GM19324 (cell line): ENCODE measurements around the gene C1orf94.

Experiments used
- ATAC-seq: cut with Tn5 transposase; IDR thresholded peaks from one replicate; pipeline ENCODE4 v1.9.1; 2021; ENCODE audit warnings: mild to moderate bottlenecking, moderate library complexity; ENCODE audit not compliant: unreplicated experiment, low FRiP score

The C1orf94 gene

GRCh38 chr1:34176830-34177603 is at the start of gene C1orf94:
Gene C1orf94, plus strand, starts transcription at chr1:34176907. Its CDS starts 883 bp downstream, at chr1:34177790.
- no peak for ATAC-seq

DNA sequence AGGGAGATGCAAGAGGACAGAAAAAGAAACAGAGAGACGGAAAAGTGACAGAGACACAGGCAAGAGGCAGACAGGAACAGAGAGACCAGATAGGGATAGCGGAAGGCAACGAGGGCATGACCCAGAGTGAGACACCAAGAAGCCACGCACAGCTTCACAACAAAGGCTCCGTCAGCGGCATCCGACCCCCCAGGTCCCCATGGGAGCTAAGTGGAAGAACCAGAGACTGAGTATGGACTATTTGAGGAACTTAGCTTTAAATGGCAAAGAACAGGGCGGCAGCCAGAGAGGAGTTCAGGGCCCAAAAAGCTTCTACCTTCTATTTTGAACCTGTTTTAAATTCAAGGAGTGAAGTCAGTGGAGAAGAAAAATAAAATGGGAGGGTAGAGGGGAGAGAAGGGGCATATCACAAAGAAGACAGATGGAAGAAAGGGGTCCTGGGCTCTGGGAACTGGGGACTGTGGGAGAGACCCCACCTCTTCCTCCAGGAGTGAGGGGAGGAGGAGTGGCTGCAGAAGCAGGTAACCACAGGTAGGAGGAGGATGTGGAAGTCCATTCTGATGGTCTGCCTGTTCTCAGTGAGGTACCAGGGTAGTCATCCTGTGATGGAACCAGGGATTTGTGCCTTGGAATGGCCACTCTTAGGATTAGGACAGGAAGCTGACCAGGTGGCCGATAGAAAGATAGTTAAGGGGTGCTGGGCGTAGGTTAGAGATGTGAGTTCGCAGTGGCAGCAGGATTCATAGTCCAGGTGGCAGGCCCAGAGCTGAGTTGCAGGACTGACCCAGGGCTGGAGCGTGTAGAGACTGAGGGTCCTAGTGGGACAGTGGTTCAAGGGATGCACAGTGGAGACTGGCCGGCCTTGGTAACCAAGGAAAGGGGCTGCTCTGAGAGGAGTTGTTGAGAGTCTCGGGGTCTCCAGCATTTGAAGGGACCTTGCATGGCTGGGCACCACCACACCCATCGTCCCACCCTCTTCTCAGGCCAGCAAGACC is 49.4 kb upstream of the C1orf94 start:
- no peak for ATAC-seq

DNA sequence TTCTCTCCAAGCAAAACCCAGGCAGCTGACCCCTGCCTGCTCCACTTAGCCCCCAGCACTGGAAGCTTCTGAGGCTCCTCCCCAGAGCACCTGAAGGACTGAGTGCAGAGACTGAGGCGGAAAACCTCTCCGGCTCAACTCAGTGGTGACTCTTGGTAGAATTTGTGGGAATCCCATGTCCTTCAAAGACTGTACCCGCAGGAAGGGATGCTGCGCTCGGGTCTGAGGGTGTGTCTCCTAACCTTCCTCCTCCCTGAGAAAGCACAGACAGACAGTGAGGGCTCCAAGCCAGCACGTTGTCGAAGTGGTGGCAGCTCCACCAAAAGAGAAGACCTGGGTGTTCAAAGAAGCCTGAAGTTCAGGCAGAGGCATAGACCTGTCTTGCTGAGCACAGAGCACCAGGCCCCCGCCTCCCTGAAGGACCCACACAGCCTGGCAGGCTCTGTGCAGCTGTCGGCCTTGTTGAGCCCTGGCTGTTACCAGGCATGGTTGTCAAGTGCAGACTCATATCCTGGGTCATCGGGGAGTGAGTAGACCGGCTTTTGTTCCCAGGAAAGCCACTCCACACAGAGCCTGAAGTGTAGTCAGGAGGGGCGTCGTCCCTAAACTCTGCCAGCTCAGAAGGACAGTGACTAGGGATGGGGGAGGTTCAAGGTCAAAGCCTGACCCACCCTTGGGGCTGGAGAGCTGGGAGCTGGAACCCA is 48.4 kb upstream of the C1orf94 start:
- no peak for ATAC-seq

- no peak for ATAC-seq
These were observed 47.1 kb upstream of the C1orf94 start for GRCh38 chr1:34129630-34130029.

- ATAC-seq = no peak
These were observed 46.4 kb upstream of the C1orf94 start for GRCh38 chr1:34130306-34130705.

GRCh38 chr1:34131396-34132160 is 45.1 kb upstream of the C1orf94 start:
- no peak for ATAC-seq

- ATAC-seq = no peak
These were observed 44.6 kb upstream of the C1orf94 start for GRCh38 chr1:34132161-34132420.

- ATAC-seq = no peak
These were observed 39.3 kb upstream of the C1orf94 start for GRCh38 chr1:34137411-34137810.

GRCh38 chr1:34140011-34140676 is 36.6 kb upstream of the C1orf94 start:
- ATAC-seq = no peak

GRCh38 chr1:34143975-34144374 is 32.7 kb upstream of the C1orf94 start:
- no peak for ATAC-seq

DNA sequence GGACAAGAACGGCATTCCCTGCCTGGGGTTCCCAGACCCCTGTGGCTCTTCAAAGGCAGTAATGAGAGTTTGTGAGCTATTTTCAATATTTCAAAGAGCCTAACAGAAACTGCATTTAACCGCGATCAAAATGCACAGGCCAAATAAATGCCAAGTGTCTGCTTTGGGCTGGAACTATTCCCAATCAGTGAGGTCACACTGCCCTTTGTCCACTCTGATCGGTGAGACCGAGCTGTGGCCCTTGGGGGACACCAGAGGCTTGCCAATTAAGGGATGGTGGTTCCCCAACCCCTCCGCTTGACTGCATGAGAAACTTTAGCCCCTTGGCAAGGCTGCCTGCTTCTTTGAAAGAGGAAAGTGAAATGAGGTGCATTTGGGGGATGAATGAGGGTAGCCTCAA is 31.9 kb upstream of the C1orf94 start:
- no peak for ATAC-seq

DNA sequence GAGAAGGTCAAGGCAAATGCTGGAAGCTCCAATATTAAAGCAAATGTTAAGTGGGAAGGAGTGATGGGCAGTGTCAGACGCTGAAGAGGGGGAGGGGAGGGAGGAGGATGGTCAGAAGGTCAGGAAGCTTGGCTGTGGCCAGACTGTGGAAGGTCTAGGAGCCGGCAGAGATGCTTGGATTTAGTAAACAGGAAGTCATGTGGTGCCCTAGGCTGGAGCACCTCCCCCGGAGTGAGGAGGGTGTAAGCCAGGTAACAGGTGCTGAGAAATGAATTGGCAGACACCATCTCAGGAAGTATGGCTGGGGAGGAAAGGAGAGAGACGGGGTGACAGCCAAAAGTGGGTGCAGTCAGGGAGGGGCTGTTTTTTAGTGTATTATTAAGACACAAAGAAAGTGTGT is 29.4 kb upstream of the C1orf94 start:
- no peak for ATAC-seq

DNA sequence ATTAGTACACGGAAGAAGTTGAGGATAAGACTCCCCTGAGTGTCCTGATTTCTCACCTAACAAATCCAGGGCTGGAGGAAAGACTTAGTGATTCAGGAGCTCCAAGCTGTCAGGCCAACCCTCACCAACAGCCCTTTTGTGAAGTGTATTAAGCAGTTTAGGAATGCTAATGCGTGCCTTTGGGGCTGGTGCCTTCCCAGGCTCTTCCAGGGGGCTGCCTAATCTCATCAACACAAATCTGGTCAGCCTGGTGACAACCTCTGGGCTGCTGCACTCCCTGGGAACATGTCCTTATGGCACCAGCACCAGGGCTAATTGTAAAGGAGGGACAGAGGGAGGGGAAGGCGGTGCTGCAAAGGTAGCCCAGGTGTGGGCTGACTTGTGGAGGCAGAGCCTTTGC is 27.2 kb upstream of the C1orf94 start:
- no peak for ATAC-seq

GRCh38 chr1:34153246-34153645 is 23.5 kb upstream of the C1orf94 start:
- ATAC-seq = no peak

DNA sequence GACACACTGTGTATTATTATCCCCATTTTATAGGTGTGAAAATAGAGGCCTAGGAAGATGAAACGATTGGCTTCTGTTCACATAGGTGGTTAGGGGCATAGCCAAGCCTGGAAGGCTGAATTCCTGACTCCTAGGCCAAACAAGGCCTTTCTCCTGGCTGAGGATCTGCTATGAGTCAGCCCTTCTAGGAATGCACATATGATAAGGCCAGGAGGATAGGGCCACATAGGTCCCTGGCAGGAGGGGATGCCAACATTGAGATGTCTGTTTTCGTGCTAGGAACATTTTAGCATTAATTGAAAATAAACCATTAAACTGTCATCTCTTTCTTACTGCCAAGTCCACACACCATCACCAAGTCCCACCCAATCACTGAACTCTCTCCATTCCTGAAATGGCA is 20.8 kb upstream of the C1orf94 start:
- no peak for ATAC-seq

- ATAC-seq = no peak
These were observed 20.0 kb upstream of the C1orf94 start for GRCh38 chr1:34156739-34157138.

DNA sequence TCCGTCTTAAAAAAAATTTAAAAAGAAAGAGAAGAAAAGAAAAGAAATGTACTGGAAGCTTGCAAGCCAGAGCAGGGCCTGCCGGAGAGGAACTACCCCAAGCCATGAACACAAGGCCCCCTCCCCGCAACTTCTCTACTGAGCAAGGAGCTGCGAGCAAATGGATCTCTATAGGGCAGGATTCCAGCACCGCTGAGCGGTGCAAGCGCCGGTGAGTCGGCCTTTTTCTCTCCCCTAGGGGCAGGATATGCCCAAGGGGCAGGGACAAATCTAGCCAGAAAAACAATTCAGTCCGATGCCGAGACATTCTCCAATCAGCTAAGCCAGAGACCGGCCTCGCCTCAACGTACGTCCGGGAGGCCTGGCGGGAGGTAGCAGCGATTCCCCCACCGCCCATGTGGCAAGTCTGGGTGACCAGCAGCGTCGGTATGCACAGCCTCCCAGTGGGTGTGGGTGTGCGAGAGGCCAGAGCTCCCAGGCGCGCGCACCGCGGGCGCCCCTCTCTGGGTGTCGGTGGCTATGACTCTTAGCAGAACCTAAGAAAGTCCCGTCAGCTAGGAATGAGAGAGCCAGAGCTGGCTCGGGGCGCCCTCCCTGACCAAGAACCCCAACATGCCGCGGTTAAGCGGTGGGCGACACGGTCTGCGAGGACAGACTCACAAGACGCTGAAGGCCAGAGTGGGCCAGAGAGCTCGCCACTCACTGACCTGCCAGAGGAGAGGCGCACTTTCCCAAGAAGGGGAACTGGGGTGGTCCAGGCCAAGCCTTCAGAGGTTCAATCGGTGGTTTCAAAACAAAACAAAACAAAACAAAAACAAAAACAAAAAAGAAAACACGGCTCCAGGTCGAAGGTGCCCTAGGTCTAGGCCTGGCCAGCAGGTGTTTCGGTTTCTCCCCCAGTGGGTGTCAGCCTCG is 13.6 kb upstream of the C1orf94 start:
- ATAC-seq = peak; percentile 70

- no peak for ATAC-seq
These were observed 12.6 kb upstream of the C1orf94 start for GRCh38 chr1:34163792-34164731.
